ENCODE data around the gene EMP2. TPM values are rescaled to one million over a fixed set of nuclear protein-coding genes. Genes with fewer than 3 reads are reported as not detected.
"Not testable (repeated sequence)": the region's sequence is repeated elsewhere in the genome, so short reads cannot be mapped to it uniquely, and the experiment has no call there.

EMP2 gene
- total RNA-seq, 2 experiments from 2014 or later, result not detected

DNA sequence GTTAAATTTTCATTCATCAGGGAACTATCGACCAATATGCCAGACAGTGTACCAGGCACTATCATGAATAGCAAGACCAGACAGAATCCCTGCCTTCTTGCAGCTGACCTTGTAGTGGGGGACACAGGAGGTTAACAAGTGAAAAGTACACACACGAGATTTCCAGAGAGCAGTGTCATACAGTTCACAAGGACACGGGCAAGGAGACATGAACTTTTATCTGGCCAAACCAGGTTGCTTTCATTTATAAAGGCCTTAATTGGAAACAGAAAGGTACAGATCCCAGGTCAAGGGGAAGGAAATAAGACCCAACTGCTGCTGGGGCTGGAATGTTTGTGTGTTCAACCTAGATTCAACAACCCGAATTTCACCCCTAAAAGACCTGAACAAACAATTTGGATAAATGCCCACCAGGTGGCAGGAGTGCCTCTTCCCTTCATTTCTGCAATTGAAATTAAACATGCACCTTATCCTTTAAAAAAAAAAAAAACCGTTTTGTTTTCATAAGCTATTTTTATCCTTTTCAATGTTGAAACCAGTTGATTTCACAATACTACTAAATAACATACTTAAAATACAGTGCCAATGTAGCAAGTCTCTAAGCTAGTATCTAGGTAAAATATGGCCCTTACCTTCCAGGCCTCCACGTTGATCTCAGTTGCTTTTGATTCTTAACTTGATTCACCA, 65.9 kb downstream of the EMP2 start:
- Mint-ChIP-seq H3K9me3 (no peaks in the 10 kb centered on the region), H3K4me3 (no peak overlapping the region), H3K27me3 (peaks cover 2% of the 10 kb centered on the region), H3K36me3 (ENCODE audit: low read depth) (no peaks in the 10 kb centered on the region), H3K27ac (no peak overlapping the region), H3K4me1 (ENCODE audit: low read depth) (peaks cover 14% of the 10 kb centered on the region)
- ATAC-seq, result no peak
- TF ChIP-seq, protein P1, sequence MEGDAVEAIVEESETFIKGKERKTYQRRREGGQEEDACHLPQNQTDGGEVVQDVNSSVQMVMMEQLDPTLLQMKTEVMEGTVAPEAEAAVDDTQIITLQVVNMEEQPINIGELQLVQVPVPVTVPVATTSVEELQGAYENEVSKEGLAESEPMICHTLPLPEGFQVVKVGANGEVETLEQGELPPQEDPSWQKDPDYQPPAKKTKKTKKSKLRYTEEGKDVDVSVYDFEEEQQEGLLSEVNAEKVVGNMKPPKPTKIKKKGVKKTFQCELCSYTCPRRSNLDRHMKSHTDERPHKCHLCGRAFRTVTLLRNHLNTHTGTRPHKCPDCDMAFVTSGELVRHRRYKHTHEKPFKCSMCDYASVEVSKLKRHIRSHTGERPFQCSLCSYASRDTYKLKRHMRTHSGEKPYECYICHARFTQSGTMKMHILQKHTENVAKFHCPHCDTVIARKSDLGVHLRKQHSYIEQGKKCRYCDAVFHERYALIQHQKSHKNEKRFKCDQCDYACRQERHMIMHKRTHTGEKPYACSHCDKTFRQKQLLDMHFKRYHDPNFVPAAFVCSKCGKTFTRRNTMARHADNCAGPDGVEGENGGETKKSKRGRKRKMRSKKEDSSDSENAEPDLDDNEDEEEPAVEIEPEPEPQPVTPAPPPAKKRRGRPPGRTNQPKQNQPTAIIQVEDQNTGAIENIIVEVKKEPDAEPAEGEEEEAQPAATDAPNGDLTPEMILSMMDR (IDR thresholded peaks at IDR 0.05), result peak; percentile 78
- ChIA-PET POLR2A (interaction anchor here (1.0 to 1.1 kb wide), 2 partner anchors 223 to 403 kb away, joined by 3 read pairs; no protein-coding TSS in a partner anchor), CTCF (interaction anchor here (0.6 to 5.8 kb wide), 32 partner anchors 8 to 1384 kb away, joined by 3 to 74 read pairs (median 4); no protein-coding TSS in a partner anchor)
- intact Hi-C loops (cut with micrococcal nuclease), result loop anchor here (2.0 to 5.0 kb wide), 2 partner anchors 222 to 408 kb away; no protein-coding TSS in a partner anchor
- DNase-seq, result peak; percentile 66

DNA sequence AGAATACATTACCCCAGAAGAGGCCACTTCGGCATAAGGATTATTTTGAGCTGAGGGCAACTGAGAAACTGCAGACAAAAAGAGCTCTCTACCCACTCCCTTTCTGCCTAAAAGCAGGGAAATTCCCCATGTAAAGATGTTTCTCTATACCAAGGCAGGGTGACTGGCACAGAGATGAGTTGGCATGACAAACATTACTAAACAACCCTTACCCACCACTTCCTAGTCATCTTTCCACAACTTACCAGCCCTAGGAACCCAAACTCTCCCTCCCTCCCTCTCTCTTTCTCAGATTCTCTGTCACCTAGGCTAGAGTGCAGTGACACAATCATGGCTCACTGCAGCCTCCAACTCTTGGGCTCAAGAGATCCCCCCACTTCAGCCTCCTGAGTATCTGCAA, 68.6 kb downstream of the EMP2 start:
- Mint-ChIP-seq H3K4me3 (no peak overlapping the region), H3K36me3 (ENCODE audit: low read depth) (no peaks in the 10 kb centered on the region), H3K9me3 (no peaks in the 10 kb centered on the region), H3K4me1 (ENCODE audit: low read depth) (peaks cover 14% of the 10 kb centered on the region), H3K27me3 (peaks cover 2% of the 10 kb centered on the region), H3K27ac (no peak overlapping the region)
- intact Hi-C loops (cut with micrococcal nuclease), result no loop called here
- DNase-seq (peak; percentile 21), ATAC-seq (peak; percentile 69)
- CTCF ChIA-PET, result interaction anchor here (0.9 to 1.1 kb wide), 3 partner anchors 198 to 407 kb away, joined by 3 to 4 read pairs (median 4); no protein-coding TSS in a partner anchor
- TF ChIP-seq, protein P1 (IDR thresholded peaks at IDR 0.05), result no peak
- POLR2A ChIA-PET, result interaction anchor here (0.6 kb wide), 1 partner anchor 27 kb away, joined by 5 read pairs; no protein-coding TSS in a partner anchor

DNA sequence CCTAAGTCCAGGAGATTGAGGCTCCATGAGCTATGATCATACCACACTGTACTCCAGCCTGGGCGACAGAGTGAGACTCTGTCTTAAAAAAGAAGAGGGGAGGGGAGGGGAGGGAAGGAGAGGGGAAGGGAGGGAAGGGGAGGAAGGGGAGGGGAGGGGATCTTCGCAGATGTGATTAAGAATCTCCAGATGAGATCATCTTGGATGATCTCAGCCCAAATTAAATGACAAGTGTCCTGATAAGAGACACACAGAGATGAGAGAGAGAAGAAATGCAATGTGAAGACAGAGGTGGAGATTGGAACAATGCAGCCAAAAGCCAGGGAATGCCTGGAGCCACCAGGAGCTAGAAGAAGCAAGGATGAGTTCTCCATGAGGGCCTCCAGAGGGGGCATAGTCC, 70.1 kb downstream of the EMP2 start:
- no peak for ATAC-seq
- peaks cover 2% of the 10 kb centered on the region for H3K27me3 Mint-ChIP-seq
- no peaks in the 10 kb centered on the region for H3K36me3 Mint-ChIP-seq (ENCODE audit: low read depth)
- no peak overlapping the region for H3K4me3 Mint-ChIP-seq
- no peak overlapping the region for H3K27ac Mint-ChIP-seq
- intact Hi-C loops (cut with micrococcal nuclease), result no loop called here
- ChIA-PET POLR2A (no interaction called here), CTCF (interaction anchor here (0.9 to 2.5 kb wide), 8 partner anchors 10 to 253 kb away, joined by 3 to 51 read pairs (median 6); no protein-coding TSS in a partner anchor)
- peaks cover 14% of the 10 kb centered on the region for H3K4me1 Mint-ChIP-seq (ENCODE audit: low read depth)
- TF ChIP-seq, protein P1 (IDR thresholded peaks at IDR 0.05), result no peak
- no peaks in the 10 kb centered on the region for H3K9me3 Mint-ChIP-seq
- DNase-seq, result no peak

DNA sequence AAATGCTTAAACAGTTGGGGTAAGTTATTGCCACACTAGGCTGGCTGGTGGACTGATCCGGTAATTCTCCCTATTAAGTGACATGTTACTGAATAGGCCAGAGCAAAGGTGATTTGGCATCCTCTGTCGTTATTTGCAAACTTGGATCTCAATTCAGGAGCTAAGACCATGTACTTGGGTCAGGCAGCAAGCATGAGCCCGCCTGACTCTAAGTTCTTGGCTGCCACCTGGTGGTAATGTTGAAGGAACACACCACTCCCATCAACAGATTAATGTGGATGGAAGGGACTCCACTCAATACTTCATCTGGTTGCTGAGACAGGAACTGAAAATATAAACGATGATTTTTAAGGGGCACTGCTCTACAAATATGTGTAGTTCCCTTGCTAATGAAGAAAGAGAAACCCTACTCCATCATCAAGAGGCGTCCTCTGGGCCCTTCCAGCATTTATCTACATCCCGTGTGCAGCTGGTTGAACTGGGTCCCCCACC, 70.8 kb downstream of the EMP2 start:
- intact Hi-C loops (cut with micrococcal nuclease), result loop anchor here (1.0 to 2.0 kb wide), 2 partner anchors 195 to 252 kb away; no protein-coding TSS in a partner anchor
- ATAC-seq (peak; percentile 91), DNase-seq (peak; percentile 61)
- CTCF ChIA-PET, result interaction anchor here (0.7 to 2.5 kb wide), 11 partner anchors 9 to 256 kb away, joined by 3 to 51 read pairs (median 4); no protein-coding TSS in a partner anchor
- Mint-ChIP-seq H3K4me3 (no peak overlapping the region), H3K4me1 (ENCODE audit: low read depth) (peaks cover 14% of the 10 kb centered on the region), H3K27me3 (peaks cover 2% of the 10 kb centered on the region), H3K9me3 (no peaks in the 10 kb centered on the region), H3K36me3 (ENCODE audit: low read depth) (no peaks in the 10 kb centered on the region), H3K27ac (no peak overlapping the region)
- TF ChIP-seq, protein P1 (IDR thresholded peaks at IDR 0.05), result peak; percentile 83
- POLR2A ChIA-PET, result no interaction called here

DNA sequence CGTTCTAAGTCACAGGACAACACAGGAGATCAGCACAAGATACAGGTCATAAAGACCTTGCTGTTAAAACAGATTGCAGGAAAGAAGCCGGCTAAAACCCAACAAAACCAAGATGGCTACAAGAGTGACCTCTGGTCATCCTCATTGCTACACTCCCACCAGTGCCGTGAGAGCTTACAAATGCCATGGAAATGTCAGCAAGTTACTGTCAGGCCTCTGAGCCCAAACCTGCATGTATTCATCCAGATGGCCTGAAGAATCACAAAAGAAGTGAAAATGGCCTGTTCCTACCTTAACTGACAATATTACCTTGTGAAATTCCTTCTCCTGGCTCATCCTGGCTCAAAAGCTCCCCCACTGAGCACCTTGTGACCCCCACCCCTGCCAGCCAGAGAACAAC, 75.1 kb downstream of the EMP2 start:
- H3K27me3 Mint-ChIP-seq; H3K4me3 Mint-ChIP-seq; ATAC-seq; H3K36me3 Mint-ChIP-seq (ENCODE audit: low read depth); intact Hi-C loops (cut with micrococcal nuclease); DNase-seq; H3K27ac Mint-ChIP-seq; H3K4me1 Mint-ChIP-seq (ENCODE audit: low read depth); POLR2A ChIA-PET; H3K9me3 Mint-ChIP-seq: not testable (repeated sequence)
- CTCF ChIA-PET, result interaction anchor here (1.0 to 2.3 kb wide), 5 partner anchors 10 to 249 kb away, joined by 3 to 9 read pairs (median 6); no protein-coding TSS in a partner anchor
